B cell (primary cell): ENCODE results near the gene TBCD. TPM values are rescaled to one million over a fixed set of nuclear protein-coding genes. Genes with fewer than 3 reads are reported as not detected.

ENCODE experiments used
- ATAC-seq: fragments of 200-7000 bp; cut with Tn5 transposase; one replicate; pipeline ENCODE4 v1.10.0; 2021; ENCODE audit warnings: low read depth, mild to moderate bottlenecking, moderate number of reproducible peaks, moderate library complexity
- CTCF ChIA-PET: fragments of 350-600 bp; sonication (Branson Sonifier 250); formaldehyde crosslinking; loops from one replicate; lab custom pipeline; 2021; ENCODE audit warnings: antibody characterized with exemption, inconsistent platforms; lab: Charles Lee
- POLR2A ChIA-PET: fragments of 350-600 bp; sonication (Branson Sonifier 250); formaldehyde crosslinking; loops from one replicate; lab custom pipeline; 2021; ENCODE audit warnings: antibody characterized with exemption; lab: Charles Lee
- DNase-seq: peaks from one replicate; pipeline ENCODE4 v3.0.0; 2013
- H2AFZ ChIP-seq: 2 replicates; pipeline ENCODE4 v1.6.1; 2012; ENCODE audit warnings: mild to moderate bottlenecking, low read depth, low read length; ENCODE audit not compliant: insufficient read depth, poor library complexity, severe bottlenecking
- H3K27ac ChIP-seq, 2 donors: 1 replicate in 1 of 2; 2 replicates in 1 of 2; pipeline ENCODE4 v1.5.1; 2012 to 2013; ENCODE audit warnings: low read length in 2 of 2, mild to moderate bottlenecking in 2 of 2, moderate library complexity in 1 of 2
- H3K27me3 ChIP-seq, 4 experiments: fragments of 200-600 bp in 1 of 4; sonication (generic) in 1 of 4; replicated peaks in 1 of 4; 1 replicate in 2 of 4; 2 replicates in 2 of 4; pipeline versions ENCODE4 v1.6.1 to v1.7.0; 2013 to 2016; ENCODE audit warnings: low read length in 3 of 4, mild to moderate bottlenecking in 2 of 4, mixed read lengths in 1 of 4, moderate library complexity in 1 of 4; ENCODE audit not compliant: insufficient read depth in 4 of 4, control insufficient read depth in 3 of 4; ENCODE audit errors: control extremely low read depth in 1 of 4
- H3K36me3 ChIP-seq, 2 experiments: replicated peaks in 1 of 2; 1 replicate in 1 of 2; 2 replicates in 1 of 2; pipeline versions ENCODE4 v1.6.1 to v1.7.1; 2013; ENCODE audit warnings: low read length in 1 of 2; ENCODE audit not compliant: insufficient read depth in 2 of 2, control insufficient read depth in 1 of 2; ENCODE audit errors: control extremely low read depth in 1 of 2, extremely low read depth in 1 of 2
- H3K4me1 ChIP-seq, 2 donors: fragments of 200-600 bp in 1 of 2; sonication (generic) in 1 of 2; 1 replicate in 1 of 2; 2 replicates in 1 of 2; pipeline versions ENCODE4 v1.5.1 to v1.6.1; 2013 to 2017; ENCODE audit warnings: low read length in 2 of 2; ENCODE audit not compliant: control insufficient read depth in 2 of 2, insufficient read depth in 2 of 2
- H3K4me2 ChIP-seq: replicated peaks from 2 replicates; pipeline ENCODE3; 2012; ENCODE audit warnings: mild to moderate bottlenecking, low read depth, low read length; ENCODE audit not compliant: poor library complexity, severe bottlenecking
- H3K4me3 ChIP-seq, 5 experiments: fragments of 200-600 bp in 1 of 5; sonication (generic) in 1 of 5; 1 replicate in 3 of 5; 2 replicates in 2 of 5; pipeline versions ENCODE4 v1.5.1 to v1.7.0; 2011 to 2016; ENCODE audit warnings: low read length in 4 of 5, mild to moderate bottlenecking in 4 of 5, low read depth in 2 of 5, control low read depth in 1 of 5, moderate library complexity in 1 of 5; ENCODE audit not compliant: insufficient read depth in 1 of 5; ENCODE audit errors: control extremely low read depth in 1 of 5, extremely low read depth in 1 of 5
- H3K79me2 ChIP-seq: fragments of 200-600 bp; sonication (generic); one replicate; pipeline ENCODE4 v1.6.0; 2016; ENCODE audit warnings: low read length; ENCODE audit not compliant: control insufficient read depth, insufficient read depth
- H3K9ac ChIP-seq: fragments of 200-600 bp; sonication (generic); 2 replicates; pipeline ENCODE4 v1.6.1; 2017; ENCODE audit warnings: mild to moderate bottlenecking, low read length, moderate library complexity
- H3K9me3 ChIP-seq, 3 donors: one replicate each; pipeline versions ENCODE4 v1.6.1 to v1.7.1; 2013; ENCODE audit warnings: low read length in 2 of 3; ENCODE audit not compliant: control insufficient read depth in 2 of 3, insufficient read depth in 1 of 3; ENCODE audit errors: control extremely low read depth in 1 of 3
- H4K20me1 ChIP-seq: 2 replicates; pipeline ENCODE4 v1.6.0; 2012; ENCODE audit warnings: mild to moderate bottlenecking, low read length; ENCODE audit not compliant: insufficient read depth, control insufficient read depth, poor library complexity, severe bottlenecking
- H3K27ac Mint-ChIP-seq: one replicate; pipeline ENCODE4 v1.8.0; 2021; ENCODE audit warnings: mixed read lengths
- H3K27me3 Mint-ChIP-seq: one replicate; pipeline ENCODE4 v1.8.0; 2021; ENCODE audit warnings: mixed read lengths
- H3K4me1 Mint-ChIP-seq: one replicate; pipeline ENCODE4 v1.8.0; 2021; ENCODE audit warnings: mixed read lengths
- H3K4me3 Mint-ChIP-seq: one replicate; pipeline ENCODE4 v1.8.0; 2021; ENCODE audit warnings: mixed read lengths
- H3K9me3 Mint-ChIP-seq: one replicate; pipeline ENCODE4 v1.8.0; 2022; ENCODE audit warnings: mixed read lengths; ENCODE audit not compliant: insufficient read depth
- EZH2 ChIP-seq: IDR thresholded peaks from 2 replicates; pipeline ENCODE4 v1.6.1; 2012; ENCODE audit warnings: borderline replicate concordance, low read depth, mild to moderate bottlenecking, moderate library complexity, low read length; ENCODE audit not compliant: insufficient read depth, poor library complexity, severe bottlenecking
- WGBS: methylation state at CpG from one replicate; pipeline ENCODE4 v1.1.5; 2013; ENCODE audit warnings: missing lambda C conversion rate; ENCODE audit not compliant: insufficient coverage; 5-methylcytosine and 5-hydroxymethylcytosine counted together
- intact Hi-C: fragments of 100-400 bp; cut with micrococcal nuclease; formaldehyde crosslinking; loops from one replicate; pipeline ENCODE4 v1.10.0; 2022
- polyA plus RNA-seq: library from polyadenylated mRNA; depleted of rRNA; stranded (reverse); fragments of >200 nt; gene quantifications from 2 replicates; pipeline ENCODE4 v1.2.3, GENCODE V29; 2012
- total RNA-seq, 2 donors: library from RNA; stranded (reverse); fragments of 120-200 nt in 1 of 2; gene quantifications; 1 replicate in 1 of 2; 2 replicates in 1 of 2; pipeline versions ENCODE4 v1.2.3 to v1.2.4, GENCODE V29; 2013 to 2022
- TF ChIP-seq, protein P1 (sequence below): fragments of 200-600 bp; IDR thresholded peaks from one replicate; pipeline ENCODE4 v1.8.0; 2022; ENCODE audit warnings: antibody characterized with exemption, mild to moderate bottlenecking

Gene TBCD
- total and polyA plus RNA-seq, 2 donors (not counting 1 experiment from before 2014, with no cell fraction given), result 60.8 to 101 TPM

DNA sequence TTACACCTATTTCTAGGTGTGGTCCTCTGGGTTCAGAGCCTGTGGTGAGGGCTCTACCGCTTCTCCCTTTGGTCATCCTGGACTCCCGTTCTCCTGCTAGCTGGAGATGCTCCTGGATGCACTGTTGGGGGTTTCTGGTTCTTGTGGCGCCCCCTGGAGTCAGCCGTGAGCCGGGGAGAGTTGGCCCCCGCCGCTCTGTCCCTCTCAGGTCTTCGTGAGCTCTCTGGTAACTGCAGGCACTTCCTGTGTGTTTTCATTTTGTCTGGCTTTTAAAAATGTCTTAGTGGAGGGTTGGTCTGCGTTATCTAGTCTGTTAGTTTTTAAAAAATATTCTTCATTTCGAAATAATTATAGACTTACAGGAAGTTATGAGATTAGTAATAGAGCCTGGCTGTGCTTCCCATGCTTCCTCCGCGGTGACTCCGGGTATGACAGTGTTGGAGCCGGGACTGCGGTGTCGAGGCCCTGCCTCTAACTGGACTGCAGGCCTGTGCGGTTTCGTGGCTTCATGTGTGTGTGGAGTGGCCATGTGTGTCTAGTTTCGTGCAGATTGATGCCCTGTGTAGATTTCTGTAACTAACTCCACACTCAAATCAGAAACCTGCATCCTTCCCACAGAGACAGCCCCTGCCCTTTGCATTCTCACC, 166.0 kb downstream of the TBCD start:
- ChIA-PET POLR2A (no interaction called here), CTCF (interaction anchor here (1.0 to 3.9 kb wide), 5 partner anchors 45 to 283 kb away, joined by 3 to 20 read pairs (median 5); no protein-coding TSS in a partner anchor)
- Histone ChIP-seq H3K4me3 (no peak overlapping the region), H3K27me3 (no peaks in the 10 kb centered on the region), H3K9me3 (no peaks in the 10 kb centered on the region), H3K4me1 (peaks cover 23 to 24% of the 10 kb centered on the region in 2 donors), H3K79me2 (no peaks in the 10 kb centered on the region), H3K4me2 (no peak overlapping the region), H3K27ac (no peak overlapping the region), H2AFZ (no peak overlapping the region), H3K36me3 (peaks cover 0 to 2% of the 10 kb centered on the region in 2 experiments), H4K20me1 (peaks cover 5% of the 10 kb centered on the region), H3K9ac (no peak overlapping the region)
- Mint-ChIP-seq H3K9me3 (no peaks in the 10 kb centered on the region), H3K27ac (no peak overlapping the region), H3K4me1 (peaks cover 29% of the 10 kb centered on the region), H3K27me3 (no peaks in the 10 kb centered on the region), H3K4me3 (no peak overlapping the region)
- no peak for TF ChIP-seq EZH2
- TF ChIP-seq, protein P1, sequence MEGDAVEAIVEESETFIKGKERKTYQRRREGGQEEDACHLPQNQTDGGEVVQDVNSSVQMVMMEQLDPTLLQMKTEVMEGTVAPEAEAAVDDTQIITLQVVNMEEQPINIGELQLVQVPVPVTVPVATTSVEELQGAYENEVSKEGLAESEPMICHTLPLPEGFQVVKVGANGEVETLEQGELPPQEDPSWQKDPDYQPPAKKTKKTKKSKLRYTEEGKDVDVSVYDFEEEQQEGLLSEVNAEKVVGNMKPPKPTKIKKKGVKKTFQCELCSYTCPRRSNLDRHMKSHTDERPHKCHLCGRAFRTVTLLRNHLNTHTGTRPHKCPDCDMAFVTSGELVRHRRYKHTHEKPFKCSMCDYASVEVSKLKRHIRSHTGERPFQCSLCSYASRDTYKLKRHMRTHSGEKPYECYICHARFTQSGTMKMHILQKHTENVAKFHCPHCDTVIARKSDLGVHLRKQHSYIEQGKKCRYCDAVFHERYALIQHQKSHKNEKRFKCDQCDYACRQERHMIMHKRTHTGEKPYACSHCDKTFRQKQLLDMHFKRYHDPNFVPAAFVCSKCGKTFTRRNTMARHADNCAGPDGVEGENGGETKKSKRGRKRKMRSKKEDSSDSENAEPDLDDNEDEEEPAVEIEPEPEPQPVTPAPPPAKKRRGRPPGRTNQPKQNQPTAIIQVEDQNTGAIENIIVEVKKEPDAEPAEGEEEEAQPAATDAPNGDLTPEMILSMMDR, result peak; percentile 10
- intact Hi-C loops, result no loop called here
- no peak for DNase-seq
- no peak for ATAC-seq
- WGBS, result 82% methylated on average over 13 of the region's 19 CpGs

DNA sequence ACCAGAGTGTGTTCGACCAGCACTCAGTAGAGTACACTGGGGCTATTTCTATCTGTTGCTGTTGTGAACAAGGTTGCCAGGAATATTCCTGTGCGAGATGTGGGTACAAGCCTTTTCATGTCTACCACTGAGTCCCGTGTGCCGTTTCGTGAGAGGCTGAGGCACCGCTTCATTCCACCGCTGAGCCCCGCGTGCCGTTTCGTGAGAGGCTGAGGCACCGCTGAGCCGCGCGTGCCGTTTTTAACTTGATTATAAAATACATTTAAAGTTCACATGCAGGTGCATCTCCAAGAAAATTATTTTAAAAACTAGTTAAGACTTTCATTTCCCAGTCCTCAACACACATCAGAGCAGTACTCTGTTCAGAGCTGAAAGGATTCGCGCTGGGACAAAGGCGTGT, 166.6 kb downstream of the TBCD start:
- CTCF ChIA-PET, result interaction anchor here (1.2 to 3.9 kb wide), 2 partner anchors 47 to 137 kb away, joined by 3 to 20 read pairs; no protein-coding TSS in a partner anchor

More for the DNA sequence above, 166.6 kb downstream of the TBCD start:
- Histone ChIP-seq H3K9ac (no peak overlapping the region), H3K27ac (no peak overlapping the region), H3K4me2 (no peak overlapping the region), H3K36me3 (peaks cover 0 to 2% of the 10 kb centered on the region in 2 experiments), H3K27me3 (no peaks in the 10 kb centered on the region), H4K20me1 (peaks cover 5% of the 10 kb centered on the region), H3K9me3 (no peaks in the 10 kb centered on the region), H3K4me1 (peaks cover 23 to 24% of the 10 kb centered on the region in 2 donors), H3K79me2 (no peaks in the 10 kb centered on the region), H3K4me3 (no peak overlapping the region), H2AFZ (no peak overlapping the region)
- Mint-ChIP-seq H3K27ac (no peak overlapping the region), H3K4me1 (peaks cover 29% of the 10 kb centered on the region), H3K27me3 (no peaks in the 10 kb centered on the region), H3K9me3 (no peaks in the 10 kb centered on the region), H3K4me3 (no peak overlapping the region)
- TF ChIP-seq, protein P1, result no peak
- TF ChIP-seq EZH2, result no peak
- DNase-seq, result no peak
- intact Hi-C loops, result no loop called here
- POLR2A ChIA-PET, result no interaction called here
- no peak for ATAC-seq
- 95% methylated on average over 16 of the region's 19 CpGs for WGBS
